HCT116 (cell line): Measurements from ENCODE around the gene PTPN4.

Experiments
- CEBPB ChIP-seq: IDR thresholded peaks from 2 replicates; pipeline ENCODE4 v1.6.1; 2012; ENCODE audit warnings: low read depth
- EZH2 ChIP-seq: fragments of 200-600 bp; sonication (generic); IDR thresholded peaks from 2 replicates; pipeline ENCODE4 v1.6.1; 2017; ENCODE audit warnings: antibody characterized with exemption, mixed run types
- EZH2phosphoT487 ChIP-seq: fragments of 200-600 bp; IDR thresholded peaks from 2 replicates; pipeline ENCODE4 v1.6.1; 2018; ENCODE audit warnings: antibody characterized with exemption, borderline replicate concordance
- MAX ChIP-seq: IDR thresholded peaks from 2 replicates; pipeline ENCODE4 v1.6.1; 2012
- POLR2A ChIP-seq: IDR thresholded peaks from 2 replicates; pipeline ENCODE4 v1.7.0; 2011; ENCODE audit warnings: borderline replicate concordance; ENCODE audit not compliant: insufficient read depth, insufficient read length; ENCODE audit errors: extremely low read depth
- POLR2AphosphoS5 ChIP-seq: IDR thresholded peaks from 2 replicates; pipeline ENCODE4 v1.6.1; 2011; ENCODE audit warnings: mild to moderate bottlenecking, low read depth, low read length, moderate library complexity
- RAD21 ChIP-seq: IDR thresholded peaks from 2 replicates; pipeline ENCODE4 v1.6.1; 2012; ENCODE audit warnings: low read depth, mild to moderate bottlenecking
- SIN3A ChIP-seq: IDR thresholded peaks from 2 replicates; pipeline ENCODE4 v1.6.1; 2012; ENCODE audit warnings: low read depth
- SRF ChIP-seq: IDR thresholded peaks from 2 replicates; pipeline ENCODE4 v1.6.1; 2012; ENCODE audit warnings: low read depth
- TCF7L2 ChIP-seq: IDR thresholded peaks from 2 replicates; pipeline ENCODE4 v1.7.0; 2011; ENCODE audit warnings: borderline replicate concordance, inconsistent platforms; ENCODE audit not compliant: insufficient read depth, insufficient read length; ENCODE audit errors: extremely low read depth
- YY1 ChIP-seq: IDR thresholded peaks from 2 replicates; pipeline ENCODE4 v1.6.1; 2011; ENCODE audit warnings: low read length, low read depth, moderate library complexity, mild to moderate bottlenecking; ENCODE audit not compliant: insufficient replicate concordance; ENCODE audit errors: extremely low read depth
- ZNF274 ChIP-seq: fragments of 200-500 bp; sonication (Bioruptor generic); IDR thresholded peaks from 2 replicates; pipeline ENCODE4 v1.6.1; 2014; ENCODE audit warnings: mild to moderate bottlenecking, low read depth, low read length, inconsistent platforms
- TF ChIP-seq, protein P1 (sequence below), 3 experiments: fragments of 200-600 bp in 1 of 3; sonication (generic) in 1 of 3; IDR thresholded peaks in 2 of 3; conservative IDR thresholded peaks in 1 of 3; 2 replicates each; pipeline ENCODE4 v1.5.1; 2012 to 2017; ENCODE audit warnings: low read depth in 2 of 3, low read length in 2 of 3, antibody characterized with exemption in 1 of 3, borderline replicate concordance in 1 of 3, control low read depth in 1 of 3, mild to moderate bottlenecking in 1 of 3, mixed read lengths in 1 of 3, mixed run types in 1 of 3, moderate library complexity in 1 of 3; ENCODE audit not compliant: insufficient read depth in 1 of 3

DNA sequence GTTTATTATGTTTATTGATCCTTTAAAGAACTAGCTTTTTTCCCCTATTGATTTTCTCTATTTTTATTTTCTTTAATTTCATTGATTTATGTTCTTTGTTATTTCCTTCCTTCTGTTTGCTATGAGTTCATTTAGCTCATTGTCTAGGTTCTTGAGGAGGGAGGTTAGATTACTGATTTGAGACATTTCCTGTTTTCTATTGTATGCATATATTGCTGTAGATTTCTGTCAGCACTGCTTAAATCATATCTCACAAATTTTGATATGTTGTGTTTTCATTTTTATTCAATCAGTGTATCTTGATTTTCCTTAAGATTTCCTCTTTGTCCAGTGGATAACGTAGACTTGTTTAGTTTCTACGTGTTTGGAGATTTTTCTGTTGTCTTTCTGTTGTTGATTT, 43.4 kb downstream of the PTPN4 start:
- TF ChIP-seq MAX (no peak), RAD21 (no peak), POLR2A (no peak), SRF (no peak), TCF7L2 (no peak), POLR2AphosphoS5 (no peak), EZH2 (no peak), YY1 (no peak), EZH2phosphoT487 (no peak), ZNF274 (no peak), SIN3A (no peak), CEBPB (no peak)
- TF ChIP-seq, protein P1, sequence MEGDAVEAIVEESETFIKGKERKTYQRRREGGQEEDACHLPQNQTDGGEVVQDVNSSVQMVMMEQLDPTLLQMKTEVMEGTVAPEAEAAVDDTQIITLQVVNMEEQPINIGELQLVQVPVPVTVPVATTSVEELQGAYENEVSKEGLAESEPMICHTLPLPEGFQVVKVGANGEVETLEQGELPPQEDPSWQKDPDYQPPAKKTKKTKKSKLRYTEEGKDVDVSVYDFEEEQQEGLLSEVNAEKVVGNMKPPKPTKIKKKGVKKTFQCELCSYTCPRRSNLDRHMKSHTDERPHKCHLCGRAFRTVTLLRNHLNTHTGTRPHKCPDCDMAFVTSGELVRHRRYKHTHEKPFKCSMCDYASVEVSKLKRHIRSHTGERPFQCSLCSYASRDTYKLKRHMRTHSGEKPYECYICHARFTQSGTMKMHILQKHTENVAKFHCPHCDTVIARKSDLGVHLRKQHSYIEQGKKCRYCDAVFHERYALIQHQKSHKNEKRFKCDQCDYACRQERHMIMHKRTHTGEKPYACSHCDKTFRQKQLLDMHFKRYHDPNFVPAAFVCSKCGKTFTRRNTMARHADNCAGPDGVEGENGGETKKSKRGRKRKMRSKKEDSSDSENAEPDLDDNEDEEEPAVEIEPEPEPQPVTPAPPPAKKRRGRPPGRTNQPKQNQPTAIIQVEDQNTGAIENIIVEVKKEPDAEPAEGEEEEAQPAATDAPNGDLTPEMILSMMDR (IDR thresholded peaks at IDR 0.05 in 2 of 3, conservative IDR thresholded peaks at IDR 0.05 in 1 of 3; ENCODE audit: borderline replicate concordance in 1 of 3, insufficient read depth in 1 of 3, low read depth in 2 of 3, low read length in 2 of 3): no peak
